Naive thymus-derived CD4-positive, alpha-beta T cell (primary cell): ENCODE results near the gene CCM2. TPM values are rescaled to one million over a fixed set of nuclear protein-coding genes. Genes with fewer than 3 reads are reported as not detected.
A peak's percentile ranks its signal among the peaks of the same experiment; 100 is the strongest.

ENCODE experiments used
- ATAC-seq: fragments of 150-1000 bp; cut with Tn5 transposase; 2 replicates; pipeline ENCODE4 v1.10.0; 2021; ENCODE audit warnings: mild to moderate bottlenecking, moderate library complexity
- CTCF ChIA-PET: fragments of 350-600 bp; sonication (Branson Sonifier 250); formaldehyde crosslinking; loops from one replicate; lab custom pipeline; 2021; ENCODE audit warnings: antibody characterized with exemption; lab: Charles Lee
- POLR2A ChIA-PET: fragments of 350-600 bp; sonication (Branson Sonifier 250); formaldehyde crosslinking; loops from one replicate; lab custom pipeline; 2021; ENCODE audit warnings: antibody characterized with exemption, inconsistent platforms; lab: Charles Lee
- DNase-seq, 9 donors: peaks; one replicate each; pipeline versions ENCODE4 v3.0.0 to v3.0.0-alpha.2; 2020 to 2022; ENCODE audit warnings: mixed read lengths in 1 of 9
- H3K27ac ChIP-seq: one replicate; pipeline ENCODE4 v1.7.0; 2013; ENCODE audit warnings: mild to moderate bottlenecking, low read depth, low read length, moderate library complexity
- H3K27me3 ChIP-seq, 2 donors: one replicate each; pipeline ENCODE4 v1.7.0; 2013; ENCODE audit warnings: low read length in 2 of 2, mild to moderate bottlenecking in 2 of 2, moderate library complexity in 2 of 2; ENCODE audit not compliant: control insufficient read depth in 2 of 2, insufficient read depth in 2 of 2
- H3K36me3 ChIP-seq, 3 experiments: 1 replicate in 2 of 3; 2 replicates in 1 of 3; pipeline ENCODE4 v1.7.0; 2013; ENCODE audit warnings: low read length in 3 of 3, mild to moderate bottlenecking in 3 of 3, moderate library complexity in 1 of 3; ENCODE audit not compliant: insufficient read depth in 3 of 3, control insufficient read depth in 2 of 3
- H3K4me1 ChIP-seq, 2 donors: one replicate each; pipeline ENCODE4 v1.7.0; 2013; ENCODE audit warnings: low read length in 2 of 2, mild to moderate bottlenecking in 2 of 2, moderate library complexity in 1 of 2; ENCODE audit not compliant: control insufficient read depth in 2 of 2, insufficient read depth in 2 of 2
- H3K4me3 ChIP-seq: 2 replicates; pipeline ENCODE4 v1.7.0; 2013; ENCODE audit warnings: mild to moderate bottlenecking, low read length
- H3K9me3 ChIP-seq, 3 experiments: 1 replicate in 2 of 3; 2 replicates in 1 of 3; pipeline ENCODE4 v1.7.0; 2013; ENCODE audit warnings: low read length in 3 of 3; ENCODE audit not compliant: control insufficient read depth in 2 of 3
- H3K27ac Mint-ChIP-seq, 9 donors: one replicate each; pipeline ENCODE4 v1.8.0; 2020 to 2022; ENCODE audit warnings: mixed read lengths in 9 of 9, mild to moderate bottlenecking in 8 of 9, moderate library complexity in 5 of 9, inconsistent platforms in 2 of 9
- H3K27me3 Mint-ChIP-seq, 5 donors: one replicate each; pipeline ENCODE4 v1.8.0; 2021 to 2022; ENCODE audit warnings: mixed read lengths in 5 of 5, mild to moderate bottlenecking in 1 of 5
- H3K36me3 Mint-ChIP-seq, 5 donors: one replicate each; pipeline ENCODE4 v1.8.0; 2020 to 2022; ENCODE audit warnings: mixed read lengths in 5 of 5, mild to moderate bottlenecking in 3 of 5, inconsistent platforms in 1 of 5
- H3K4me1 Mint-ChIP-seq, 7 donors: one replicate each; pipeline ENCODE4 v1.8.0; 2020 to 2022; ENCODE audit warnings: mixed read lengths in 7 of 7, mild to moderate bottlenecking in 3 of 7, inconsistent platforms in 1 of 7
- H3K4me3 Mint-ChIP-seq, 10 donors: one replicate each; pipeline ENCODE4 v1.8.0; 2020 to 2022; ENCODE audit warnings: mild to moderate bottlenecking in 10 of 10, mixed read lengths in 10 of 10, moderate library complexity in 6 of 10, inconsistent platforms in 2 of 10
- H3K9me3 Mint-ChIP-seq, 11 donors: one replicate each; pipeline ENCODE4 v1.8.0; 2020 to 2022; ENCODE audit warnings: mixed read lengths in 11 of 11, mild to moderate bottlenecking in 4 of 11, inconsistent platforms in 1 of 11, moderate library complexity in 1 of 11
- intact Hi-C, 2 donors: fragments of 100-400 bp; cut with micrococcal nuclease; formaldehyde crosslinking; loops; one replicate each; pipeline ENCODE4 v1.15.1; 2023
- polyA plus RNA-seq, 2 donors: library from polyadenylated mRNA; unstranded; fragments of 300-500 nt; fragmentation: Illumina TruSeq; gene quantifications; one replicate each; pipeline ENCODE4 v1.2.3, GENCODE V29; 2021
- total RNA-seq, 6 experiments: library from RNA in 5 of 6; stranded (reverse) in 5 of 6; gene quantifications; 1 replicate in 5 of 6; 2 replicates in 1 of 6; pipeline ENCODE4 v1.2.3 and lab custom pipeline; 2021 to 2026

Gene CCM2
- total and polyA plus RNA-seq, 7 experiments from 2014 or later = 75.9 to 200 (median 119) TPM

GRCh38 chr7:45060295-45060694 is 60.3 kb downstream of the CCM2 start:
- Histone ChIP-seq H3K27ac (peak overlapping the region; percentile 22), H3K4me1 (peaks cover 5 to 36% of the 10 kb centered on the region in 2 donors), H3K9me3 (no peaks in the 10 kb centered on the region), H3K27me3 (no peaks in the 10 kb centered on the region), H3K4me3 (no peak overlapping the region), H3K36me3 (peaks cover 10 to 40% (median 11%) of the 10 kb centered on the region in 3 experiments)
- Mint-ChIP-seq H3K9me3 (no peaks in the 10 kb centered on the region), H3K4me1 (peaks cover 41 to 87% (median 75%) of the 10 kb centered on the region in 7 donors), H3K27ac (peak overlapping the region; percentile 13 to 86 (median 74)), H3K27me3 (no peaks in the 10 kb centered on the region), H3K4me3 (peak overlapping the region in 8 of 10 donors; percentile 5 to 59 (median 39)), H3K36me3 (peaks cover 9 to 51% (median 21%) of the 10 kb centered on the region in 5 donors)
- CTCF ChIA-PET = no interaction called here
- DNase-seq = no peak
- intact Hi-C loops = loop anchor here in 1 of 2 donors (5.0 kb wide), 1 partner anchor 33 kb away; no protein-coding TSS in a partner anchor
- no peak for ATAC-seq
- POLR2A ChIA-PET = no interaction called here

- Histone ChIP-seq H3K36me3 (peaks cover 10 to 49% (median 17%) of the 10 kb centered on the region in 3 experiments), H3K4me3 (no peak overlapping the region), H3K27me3 (no peaks in the 10 kb centered on the region), H3K9me3 (no peaks in the 10 kb centered on the region), H3K27ac (no peak overlapping the region), H3K4me1 (peaks cover 5 to 32% of the 10 kb centered on the region in 2 donors)
- ATAC-seq (no peak), DNase-seq (no peak)
- intact Hi-C loops = loop anchor here in 1 of 2 donors (5.0 kb wide), 1 partner anchor 34 kb away; no protein-coding TSS in a partner anchor
- POLR2A ChIA-PET = interaction anchor here (1.5 kb wide), 1 partner anchor 88 kb away, joined by 5 read pairs; no protein-coding TSS in a partner anchor
- H3K4me1 Mint-ChIP-seq = peaks cover 38 to 85% (median 73%) of the 10 kb centered on the region in 7 donors
- CTCF ChIA-PET = interaction anchor here (1.2 kb wide), 1 partner anchor 63 kb away, joined by 3 read pairs; no protein-coding TSS in a partner anchor
- peak overlapping the region in 4 of 10 donors; percentile 5 to 55 (median 30) for H3K4me3 Mint-ChIP-seq
- H3K9me3 Mint-ChIP-seq = no peaks in the 10 kb centered on the region
- peak overlapping the region; percentile 25 to 81 (median 68) for H3K27ac Mint-ChIP-seq
- H3K27me3 Mint-ChIP-seq = no peaks in the 10 kb centered on the region
- peaks cover 10 to 53% (median 21%) of the 10 kb centered on the region in 5 donors for H3K36me3 Mint-ChIP-seq
These were observed 61.4 kb downstream of the CCM2 start for GRCh38 chr7:45061352-45061751.

DNA sequence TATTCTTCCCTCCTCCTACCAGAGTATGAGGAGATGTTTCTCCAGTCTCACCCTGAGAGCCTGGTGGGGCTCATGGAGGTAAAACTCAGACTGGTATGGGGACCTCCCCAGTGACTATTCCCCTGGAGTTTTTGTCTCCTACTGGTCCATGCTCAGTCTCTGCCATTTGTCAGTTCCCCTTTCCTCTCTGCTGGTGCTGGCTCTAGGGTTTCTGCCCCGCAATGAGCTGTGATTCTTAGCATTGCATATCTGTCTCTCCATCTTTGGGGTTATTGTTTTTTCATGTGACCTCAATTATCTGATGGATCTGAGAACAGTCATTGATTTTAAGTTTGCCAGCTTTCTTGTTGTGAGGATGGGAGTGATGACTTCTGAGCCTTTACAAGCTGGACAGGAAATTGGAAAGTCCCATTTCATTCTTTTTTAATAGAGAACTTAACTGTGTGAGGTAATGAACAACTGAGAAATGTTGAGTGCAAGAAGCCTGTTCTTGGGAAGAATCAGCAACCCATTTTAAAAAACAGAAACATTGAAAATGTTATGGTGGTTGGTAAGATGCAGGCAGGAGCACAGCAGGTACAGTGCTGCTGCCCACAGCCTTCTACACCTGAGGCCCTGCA is 61.9 kb downstream of the CCM2 start:
- Mint-ChIP-seq H3K27me3 (no peaks in the 10 kb centered on the region), H3K27ac (peak overlapping the region; percentile 48 to 91 (median 71)), H3K9me3 (no peaks in the 10 kb centered on the region), H3K4me3 (peak overlapping the region in 4 of 10 donors; percentile 15 to 55 (median 46)), H3K36me3 (peaks cover 10 to 54% (median 24%) of the 10 kb centered on the region in 5 donors), H3K4me1 (peaks cover 37 to 80% (median 68%) of the 10 kb centered on the region in 7 donors)
- no peaks in the 10 kb centered on the region for H3K27me3 ChIP-seq
- H3K4me1 ChIP-seq = peaks cover 5 to 26% of the 10 kb centered on the region in 2 donors
- no peaks in the 10 kb centered on the region for H3K9me3 ChIP-seq
- no peak overlapping the region for H3K4me3 ChIP-seq
- intact Hi-C loops = loop anchor here in 1 of 2 donors (5.0 kb wide), 1 partner anchor 35 kb away; no protein-coding TSS in a partner anchor
- DNase-seq (no peak), ATAC-seq (no peak)
- CTCF ChIA-PET = interaction anchor here (0.7 to 1.2 kb wide), 2 partner anchors 62 to 88 kb away, joined by 3 to 4 read pairs; no protein-coding TSS in a partner anchor
- POLR2A ChIA-PET = interaction anchor here (1.4 to 1.5 kb wide), 2 partner anchors 30 to 89 kb away, joined by 5 to 11 read pairs; no protein-coding TSS in a partner anchor
- peak overlapping the region; percentile 3 for H3K27ac ChIP-seq
- peaks cover 10 to 53% (median 17%) of the 10 kb centered on the region in 3 experiments for H3K36me3 ChIP-seq

GRCh38 chr7:45064047-45064725 is 64.2 kb downstream of the CCM2 start:
- peaks cover 25 to 72% (median 25%) of the 10 kb centered on the region in 3 experiments for H3K36me3 ChIP-seq
- DNase-seq (no peak), ATAC-seq (no peak)
- H3K4me3 ChIP-seq = no peak overlapping the region
- Mint-ChIP-seq H3K4me3 (no peak overlapping the region), H3K4me1 (peaks cover 31 to 66% (median 55%) of the 10 kb centered on the region in 7 donors), H3K27me3 (no peaks in the 10 kb centered on the region), H3K36me3 (peaks cover 9 to 59% (median 23%) of the 10 kb centered on the region in 5 donors), H3K27ac (peak overlapping the region in 5 of 9 donors; percentile 7 to 51 (median 28)), H3K9me3 (no peaks in the 10 kb centered on the region)
- peaks cover 0 to 14% of the 10 kb centered on the region in 2 donors for H3K4me1 ChIP-seq
- POLR2A ChIA-PET = no interaction called here
- H3K9me3 ChIP-seq = no peaks in the 10 kb centered on the region
- intact Hi-C loops = loop anchor here in 1 of 2 donors (5.0 kb wide), 1 partner anchor 37 kb away; no protein-coding TSS in a partner anchor
- H3K27ac ChIP-seq = no peak overlapping the region
- no peaks in the 10 kb centered on the region for H3K27me3 ChIP-seq
- CTCF ChIA-PET = interaction anchor here (0.6 kb wide), 1 partner anchor 626 kb away, joined by 3 read pairs; no protein-coding TSS in a partner anchor

GRCh38 chr7:45065031-45065995 is 65.3 kb downstream of the CCM2 start:
- POLR2A ChIA-PET = interaction anchor here (0.8 to 1.2 kb wide), 2 partner anchors 35 to 37 kb away, joined by 3 to 4 read pairs; no protein-coding TSS in a partner anchor

More at GRCh38 chr7:45065031-45065995, 65.3 kb downstream of the CCM2 start:
- Mint-ChIP-seq H3K27me3 (no peaks in the 10 kb centered on the region), H3K9me3 (no peaks in the 10 kb centered on the region), H3K4me3 (no peak overlapping the region), H3K4me1 (peaks cover 30 to 57% (median 43%) of the 10 kb centered on the region in 7 donors), H3K36me3 (peaks cover 9 to 63% (median 21%) of the 10 kb centered on the region in 5 donors), H3K27ac (peak overlapping the region in 7 of 9 donors; percentile 6 to 77 (median 25))
- no peak overlapping the region for H3K27ac ChIP-seq
- H3K27me3 ChIP-seq = no peaks in the 10 kb centered on the region
- ATAC-seq (no peak), DNase-seq (peak in 1 of 9 donors; percentile 12)
- peaks cover 25 to 83% (median 35%) of the 10 kb centered on the region in 3 experiments for H3K36me3 ChIP-seq
- peaks cover 0 to 10% of the 10 kb centered on the region in 2 donors for H3K4me1 ChIP-seq
- CTCF ChIA-PET = interaction anchor here (0.6 kb wide), 1 partner anchor 627 kb away, joined by 3 read pairs; no protein-coding TSS in a partner anchor
- no peaks in the 10 kb centered on the region for H3K9me3 ChIP-seq
- intact Hi-C loops = no loop called here
- no peak overlapping the region for H3K4me3 ChIP-seq
